Skin epidermis (tissue), 12 donors: Measurements from ENCODE around the gene PRKRIP1.
"Not testable (repeated sequence)": the region's sequence is repeated elsewhere in the genome, so short reads cannot be mapped to it uniquely, and the experiment has no call there.

ENCODE experiments used
- H3K27ac ChIP-seq, 21 experiments: fragments of 200-600 bp; sonication (generic) in 11 of 21; one replicate each; pipeline ENCODE4 v1.5.0; 2020; ENCODE audit warnings: mild to moderate bottlenecking in 3 of 21, inconsistent platforms in 2 of 21, moderate library complexity in 2 of 21
- H3K4me3 ChIP-seq, 7 experiments: fragments of 200-600 bp; sonication (generic) in 2 of 7; one replicate each; pipeline ENCODE4 v1.5.0; 2020; ENCODE audit warnings: inconsistent platforms in 2 of 7, mild to moderate bottlenecking in 2 of 7, moderate library complexity in 1 of 7

The PRKRIP1 gene

DNA sequence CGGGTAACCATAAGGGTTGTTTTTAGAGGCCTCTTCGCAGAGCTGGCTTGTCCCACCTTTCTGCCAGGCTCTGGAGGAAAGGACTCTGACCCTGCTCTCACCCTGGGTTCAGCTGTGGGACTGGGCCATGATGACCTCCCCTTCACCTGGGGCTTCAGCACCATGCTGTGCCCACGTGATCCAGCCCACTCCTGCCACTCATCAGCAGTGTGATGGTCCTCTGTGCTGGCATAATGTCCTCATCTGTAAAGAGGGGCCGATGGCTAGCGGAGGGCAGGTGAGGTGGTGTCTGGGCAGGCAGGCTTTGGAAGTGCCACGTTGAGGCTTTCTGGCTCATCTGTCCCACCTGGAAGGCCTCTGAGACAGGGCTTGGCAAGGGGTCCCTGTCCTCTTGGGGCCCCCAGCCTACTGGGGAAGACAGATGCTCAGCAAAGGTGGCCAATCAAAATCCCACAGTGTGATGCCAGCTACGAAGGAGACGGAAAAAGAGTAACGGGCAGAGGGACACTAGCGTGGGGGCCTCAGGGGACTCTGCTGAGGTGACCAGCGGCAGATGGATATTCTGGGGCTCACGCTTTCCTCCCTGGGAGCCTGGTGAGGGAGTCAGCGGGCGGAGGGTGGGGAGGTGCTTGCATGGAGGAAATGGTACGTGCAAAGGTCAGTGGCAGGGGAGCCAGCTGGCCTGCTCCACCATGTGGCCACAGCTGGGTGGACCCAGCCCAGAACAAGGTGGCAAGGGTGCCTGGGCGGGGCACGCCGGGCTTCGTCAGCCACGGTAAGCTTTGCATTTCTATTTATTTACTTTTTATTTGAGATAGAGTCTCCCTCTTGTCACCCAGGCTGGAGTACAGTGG, 74.0 kb downstream of the PRKRIP1 start:
- H3K4me3 ChIP-seq: no peak overlapping the region

DNA sequence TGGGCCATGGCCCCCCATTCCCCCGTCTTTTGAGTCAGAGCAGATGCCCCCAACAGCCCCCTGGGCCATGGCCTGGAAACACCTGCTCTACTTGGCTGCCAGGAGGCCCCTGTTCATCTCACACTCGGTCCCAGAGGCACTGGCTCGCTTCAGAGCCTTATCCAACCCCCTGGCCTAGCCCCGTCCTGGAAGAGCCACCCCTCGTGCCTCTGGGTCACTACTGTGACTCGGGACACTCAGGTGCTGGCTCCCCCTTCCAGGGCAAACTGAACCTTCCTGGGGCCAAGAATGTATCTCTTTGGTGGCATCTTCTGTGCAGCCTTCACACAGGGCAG, 75.6 kb downstream of the PRKRIP1 start:
- no peak overlapping the region for H3K27ac ChIP-seq

More for the DNA sequence above, 74.0 kb downstream of the PRKRIP1 start:
- no peak overlapping the region for H3K27ac ChIP-seq

DNA sequence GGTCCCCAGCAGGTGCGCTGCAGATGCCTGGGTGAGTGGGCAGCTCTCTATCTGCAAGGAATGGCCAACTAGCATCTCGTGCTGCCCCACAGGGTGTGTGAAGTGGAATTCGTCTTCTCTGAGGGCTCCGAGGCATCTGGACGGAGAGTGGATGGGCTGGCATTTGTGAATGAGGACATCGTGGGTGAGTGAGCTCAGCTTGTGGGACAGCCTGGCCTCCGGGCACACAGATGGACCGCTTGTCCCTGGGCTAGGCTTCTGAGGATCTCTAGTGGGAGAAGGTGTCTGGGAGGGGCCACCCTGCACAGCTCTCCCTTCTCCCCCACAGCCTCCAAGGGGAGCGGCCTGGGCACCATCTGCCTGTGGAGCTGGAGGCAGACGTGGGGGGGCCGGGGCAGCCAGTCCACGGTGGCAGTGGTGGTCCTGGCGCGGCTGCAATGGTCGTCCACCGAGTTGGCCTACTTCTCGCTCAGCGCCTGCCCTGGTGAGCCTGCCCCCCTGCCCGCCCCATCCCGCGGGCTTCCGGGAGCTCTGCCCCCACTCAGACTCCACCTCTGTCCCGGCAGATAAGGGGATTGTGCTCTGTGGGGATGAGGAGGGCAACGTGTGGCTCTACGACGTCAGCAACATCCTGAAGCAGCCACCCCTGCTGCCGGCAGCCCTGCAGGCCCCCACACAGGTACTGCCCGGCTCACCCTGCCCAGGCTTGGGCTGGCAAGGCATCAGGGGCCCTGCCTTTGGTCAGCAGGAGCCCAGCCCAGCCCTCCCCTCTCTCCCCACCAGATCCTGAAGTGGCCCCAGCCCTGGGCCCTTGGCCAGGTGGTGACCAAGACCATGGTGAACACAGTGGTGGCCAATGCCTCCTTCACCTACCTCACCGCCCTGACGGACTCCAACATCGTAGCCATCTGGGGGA, 76.2 kb downstream of the PRKRIP1 start:
- H3K4me3 ChIP-seq: no peak overlapping the region
- H3K27ac ChIP-seq: no peak overlapping the region

More for the DNA sequence above, 75.6 kb downstream of the PRKRIP1 start:
- no peak overlapping the region for H3K4me3 ChIP-seq

DNA sequence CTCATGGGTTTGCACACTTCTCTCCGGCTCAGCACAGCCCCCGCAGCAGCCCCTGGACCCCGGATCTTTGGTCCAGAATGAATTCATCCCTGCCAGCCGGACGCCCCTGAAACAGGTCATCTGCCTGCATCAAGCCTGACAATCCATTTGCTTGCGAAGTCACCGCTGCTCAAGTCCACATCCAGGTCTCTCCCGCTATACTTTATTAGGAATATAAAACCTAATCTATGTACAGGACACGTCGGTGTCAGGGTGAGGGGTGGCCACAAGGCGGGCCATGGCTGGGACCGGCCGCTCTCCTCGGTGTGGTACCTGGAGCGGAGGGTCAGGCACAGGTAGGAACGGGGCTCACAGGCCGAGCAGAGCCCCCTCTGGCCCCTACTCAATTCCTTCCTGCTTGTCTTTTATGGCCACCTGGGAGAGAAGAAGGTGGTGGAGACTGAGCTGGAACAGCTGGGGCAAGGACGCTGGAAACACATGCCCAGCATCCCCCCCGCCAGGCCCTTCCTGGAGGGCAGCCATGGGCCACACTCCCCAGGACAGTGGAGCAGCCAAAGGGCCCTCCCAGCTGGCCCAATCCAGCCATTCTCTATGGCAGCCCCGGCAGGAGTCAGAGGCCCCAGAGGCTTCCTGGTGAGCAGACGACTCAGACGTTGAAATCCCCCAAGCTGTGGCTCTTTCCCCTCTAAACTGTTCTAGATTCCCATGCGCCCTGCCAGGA, 77.3 kb downstream of the PRKRIP1 start:
- no peak overlapping the region for H3K4me3 ChIP-seq
- no peak overlapping the region for H3K27ac ChIP-seq

DNA sequence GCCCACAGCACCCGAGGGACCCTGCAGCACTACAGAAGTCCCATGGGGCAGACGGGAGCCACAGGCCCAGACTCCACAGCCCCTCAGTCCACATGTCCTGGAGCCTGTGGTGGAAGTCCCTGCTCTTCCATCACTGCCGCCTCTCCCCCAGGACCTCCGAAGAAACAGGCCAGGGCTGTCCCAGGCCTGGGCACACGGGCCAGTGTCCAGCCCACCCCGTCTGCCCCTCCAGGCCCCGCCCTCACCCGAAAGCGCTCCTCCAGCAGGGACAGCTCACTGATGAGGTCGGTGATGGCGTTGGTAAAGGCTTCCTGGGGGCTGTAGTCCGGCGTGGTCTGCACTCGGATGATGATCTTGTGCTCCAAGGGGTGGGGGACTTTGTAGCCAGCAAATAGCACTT, 78.0 kb downstream of the PRKRIP1 start:
- H3K27ac ChIP-seq, H3K4me3 ChIP-seq: not testable (repeated sequence)

DNA sequence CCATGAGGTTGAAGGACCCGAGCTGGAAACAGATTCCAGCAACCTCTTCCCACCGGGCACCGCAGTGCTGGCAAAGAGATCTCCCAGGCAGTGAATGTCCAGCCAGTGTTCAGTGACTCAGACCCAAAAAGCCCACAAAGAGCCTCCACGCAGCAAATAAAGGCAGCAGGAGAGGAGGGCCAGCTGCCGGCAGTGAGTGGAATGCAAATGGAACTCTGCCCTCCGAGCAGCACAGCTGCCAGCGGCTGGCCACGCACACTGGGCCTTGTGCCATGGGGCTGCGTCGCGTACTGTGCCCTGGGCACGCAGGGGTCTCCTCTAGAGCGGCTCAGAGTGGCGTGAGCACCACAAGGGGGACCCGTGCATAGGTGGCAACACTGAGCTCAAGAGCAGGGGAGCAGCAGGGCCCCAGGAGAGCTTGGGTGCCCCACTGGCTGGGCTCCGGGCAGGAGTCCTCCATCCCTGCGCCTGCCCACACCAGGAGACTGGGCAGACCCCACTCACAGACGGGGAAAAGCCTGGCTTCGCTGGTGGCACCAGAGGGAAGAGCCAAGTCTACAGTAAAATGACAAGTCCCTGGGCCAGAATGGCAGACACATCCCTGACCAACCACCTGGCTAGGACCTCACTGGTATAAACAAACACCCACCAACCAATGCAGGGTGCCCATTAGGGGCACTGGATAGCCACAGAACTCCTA, 78.7 kb downstream of the PRKRIP1 start:
- not testable (repeated sequence) for H3K4me3 ChIP-seq, H3K27ac ChIP-seq
